ENCODE results near the gene PEX5L.

- TF ChIP-seq CTCF (IDR thresholded peaks at IDR 0.05 in 2 of 3, conservative IDR thresholded peaks at IDR 0.05 in 1 of 3; ENCODE audit: borderline replicate concordance in 1 of 3, insufficient read depth in 1 of 3, low read depth in 2 of 3, low read length in 2 of 3) (no peak), REST (IDR thresholded peaks at IDR 0.05; ENCODE audit: low read depth) (no peak)
These were observed 174.8 kb downstream of the PEX5L start for GRCh38 chr3:179861953-179862352.

Measured in HCT116 (cell line).